K562 (cell line): ENCODE measurements around the gene LAMA1. TPM values are rescaled to one million over a fixed set of nuclear protein-coding genes. Genes with fewer than 3 reads are reported as not detected.

Experiments used
- ATAC-seq: fragments of 200-7000 bp; cut with Tn5 transposase; 3 replicates; pipeline ENCODE4 v1.9.1; 2020; ENCODE audit warnings: moderate library complexity
- BruUV-seq: library from RNA; stranded (reverse); fragments of 400-500 nt; replicated peaks from 2 replicates; lab custom pipeline; 2021; lab: Mats Ljungman, UMichigan
- CTCF ChIA-PET: fragments of 300-600 bp; formaldehyde crosslinking; extraction: SDS; loops from one replicate; lab custom pipeline; 2021; ENCODE audit warnings: low intra/inter-chr PET ratio; lab: Yijun Ruan, JAX
- POLR2A ChIA-PET: fragments of 300-600, 350-650 bp; sonication (Branson Sonifier 250); formaldehyde crosslinking; extraction: SDS; loops from one replicate; lab custom pipeline; 2021; ENCODE audit warnings: antibody characterized with exemption, inconsistent platforms; lab: Yijun Ruan, JAX
- DNase-seq, 4 experiments: peaks; one replicate each; pipeline versions ENCODE4 v3.0.0 to v3.0.0-alpha.2; 2011 to 2018; ENCODE audit warnings: low spot score in 3 of 4, mixed read lengths in 3 of 4; ENCODE audit errors: extremely low read depth in 1 of 4
- FAIRE-seq: peaks from 2 replicates; lab custom pipeline; 2011; peaks lifted over from hg19 to GRCh38; lab: Jason Lieb, UNC
- H2AFZ ChIP-seq: 2 replicates; pipeline ENCODE4 v1.6.0; 2011; ENCODE audit warnings: low read depth, low read length, control low read depth, inconsistent platforms
- H3K27ac ChIP-seq: fragments of 200-600 bp; 3 replicates; pipeline ENCODE4 v1.8.0; 2011; ENCODE audit warnings: low read depth, mild to moderate bottlenecking, control low read depth, inconsistent platforms, low read length, moderate library complexity, mixed read lengths; ENCODE audit errors: extremely low read depth
- H3K27me3 ChIP-seq, 2 experiments: fragments of 300-600 bp in 1 of 2; 2 replicates in 1 of 2; 3 replicates in 1 of 2; pipeline versions ENCODE4 v1.6.0 to v1.8.0; 2011; ENCODE audit warnings: inconsistent platforms in 2 of 2, low read length in 2 of 2, mild to moderate bottlenecking in 1 of 2, mixed read lengths in 1 of 2, moderate library complexity in 1 of 2; ENCODE audit not compliant: control insufficient read depth in 2 of 2, insufficient read depth in 2 of 2
- H3K36me3 ChIP-seq: fragments of 300-600 bp; 3 replicates; pipeline ENCODE4 v1.8.0; 2011; ENCODE audit warnings: mild to moderate bottlenecking, low read length, inconsistent platforms; ENCODE audit not compliant: control insufficient read depth, insufficient read depth
- H3K4me1 ChIP-seq, 2 experiments: fragments of 200-600 bp in 1 of 2; replicated peaks in 1 of 2; 2 replicates in 1 of 2; 3 replicates in 1 of 2; pipeline versions ENCODE4 v1.5.1 to v1.8.0; 2011; ENCODE audit warnings: inconsistent platforms in 2 of 2, low read length in 2 of 2, mild to moderate bottlenecking in 1 of 2, mixed read lengths in 1 of 2, moderate library complexity in 1 of 2; ENCODE audit not compliant: control insufficient read depth in 2 of 2, insufficient read depth in 2 of 2
- H3K4me2 ChIP-seq: 2 replicates; pipeline ENCODE4 v1.6.1; 2011; ENCODE audit warnings: low read length, control low read depth, inconsistent platforms, mixed read lengths; ENCODE audit not compliant: insufficient read depth
- H3K4me3 ChIP-seq: fragments of 200-600 bp; sonication (generic), shearing (Covaris generic); 2 replicates; pipeline ENCODE4 v1.5.1; 2016; ENCODE audit warnings: control low read depth, inconsistent platforms
- H3K79me2 ChIP-seq: fragments of 200-600 bp; 3 replicates; pipeline ENCODE4 v1.8.0; 2011; ENCODE audit warnings: low read length, inconsistent platforms; ENCODE audit not compliant: control insufficient read depth, insufficient read depth
- H3K9ac ChIP-seq, 2 experiments: 2 replicates each; pipeline versions ENCODE4 v1.6.0 to v1.6.1; 2011; ENCODE audit warnings: low read depth in 2 of 2, low read length in 2 of 2, control low read depth in 1 of 2, inconsistent platforms in 1 of 2, mild to moderate bottlenecking in 1 of 2, mixed read lengths in 1 of 2; ENCODE audit not compliant: insufficient read depth in 1 of 2
- H3K9me1 ChIP-seq: one replicate; pipeline ENCODE4 v1.6.0; 2011; ENCODE audit warnings: inconsistent platforms, mild to moderate bottlenecking, low read length, moderate library complexity; ENCODE audit not compliant: control insufficient read depth, insufficient read depth
- H3K9me3 ChIP-seq: replicated peaks from 2 replicates; pipeline ENCODE4 v1.5.1; 2011; ENCODE audit warnings: low read depth, low read length, inconsistent platforms; ENCODE audit not compliant: control insufficient read depth, insufficient read depth
- H4K20me1 ChIP-seq: replicated peaks from 2 replicates; pipeline ENCODE4 v1.6.1; 2011; ENCODE audit warnings: low read length, inconsistent platforms, mixed read lengths; ENCODE audit not compliant: control insufficient read depth, insufficient read depth
- CLOCK ChIP-seq: fragments of 250-450 bp; sonication (Bioruptor Pico); IDR thresholded peaks from 2 replicates; pipeline ENCODE4 v1.4.0; 2020; ENCODE audit warnings: mild to moderate bottlenecking, moderate library complexity, borderline replicate concordance
- FIP1L1 ChIP-seq: fragments of 200-400 bp; formaldehyde crosslinking; IDR thresholded peaks from 2 replicates; pipeline ENCODE4 v1.6.1; 2018; ENCODE audit warnings: mild to moderate bottlenecking, low read depth, low read length; ENCODE audit not compliant: poor library complexity, severe bottlenecking
- KLF1 ChIP-seq: fragments of 450-650 bp; IDR thresholded peaks from 2 replicates; pipeline ENCODE4 v1.6.1; 2016; ENCODE audit warnings: missing genetic modification characterization, missing compliant biosample characterization
- KLF10 ChIP-seq: fragments of 250-450 bp; sonication (Bioruptor Pico); IDR thresholded peaks from 2 replicates; pipeline ENCODE4 v1.6.1; 2021; ENCODE audit warnings: matching md5 sums
- NFIC ChIP-seq: fragments of 450-650 bp; IDR thresholded peaks from 2 replicates; pipeline ENCODE4 v1.6.1; 2017; ENCODE audit warnings: mild to moderate bottlenecking, inconsistent platforms
- PCBP2 ChIP-seq: fragments of 200-400 bp; formaldehyde crosslinking; IDR thresholded peaks from 2 replicates; pipeline ENCODE4 v1.6.1; 2018; ENCODE audit warnings: low read length, low read depth, mild to moderate bottlenecking, moderate library complexity; ENCODE audit not compliant: poor library complexity, severe bottlenecking
- PHF20 ChIP-seq: fragments of 450-650 bp; IDR thresholded peaks from 2 replicates; pipeline ENCODE4 v1.6.1; 2018; ENCODE audit not compliant: partially characterized antibody
- SAP30 ChIP-seq: fragments of 200-600 bp; sonication (generic); IDR thresholded peaks from 2 replicates; pipeline ENCODE4 v1.6.1; 2012; ENCODE audit warnings: borderline replicate concordance, low read depth, mild to moderate bottlenecking, moderate library complexity, low read length, control low read depth, inconsistent platforms; ENCODE audit not compliant: insufficient read depth, poor library complexity, severe bottlenecking
- SFPQ ChIP-seq: fragments of 200-400 bp; formaldehyde crosslinking; IDR thresholded peaks from 2 replicates; pipeline ENCODE4 v1.6.1; 2017; ENCODE audit warnings: mild to moderate bottlenecking, low read depth, low read length, moderate library complexity
- TAF9B ChIP-seq: fragments of 450-650 bp; IDR thresholded peaks from 2 replicates; pipeline ENCODE4 v1.6.1; 2018; ENCODE audit warnings: mild to moderate bottlenecking; ENCODE audit not compliant: partially characterized antibody
- ZBTB49 ChIP-seq: sonication (generic); formaldehyde crosslinking; IDR thresholded peaks from 2 replicates; pipeline ENCODE4 v1.8.0; 2022; ENCODE audit warnings: missing genetic modification reagents, mild to moderate bottlenecking, borderline replicate concordance
- ZNF324 ChIP-seq: fragments of 250-450 bp; sonication (Bioruptor Pico); IDR thresholded peaks from 2 replicates; pipeline ENCODE4 v1.4.0; 2020; ENCODE audit warnings: mild to moderate bottlenecking
- ZNF764 ChIP-seq: fragments of 250-450 bp; sonication (Bioruptor Pico); IDR thresholded peaks from 2 replicates; pipeline ENCODE4 v1.4.0; 2020; ENCODE audit warnings: low read depth, mild to moderate bottlenecking, moderate library complexity
- whole genome bisulfite sequencing: fragments of 100-300 bp; shearing (Covaris generic); methylation state at CpG from one replicate; pipeline ENCODE4 v1.1.6; 2016; ENCODE audit warnings: low coverage, mixed read lengths; ENCODE audit not compliant: insufficient coverage; ENCODE audit errors: missing lambda C conversion rate; 5-methylcytosine and 5-hydroxymethylcytosine counted together
- in situ Hi-C: fragments of 300-500 bp; cut with MboI; formaldehyde crosslinking; loops from 4 replicates; pipeline ENCODE4 v1.15.0; 2018; ENCODE audit warnings: inconsistent platforms, mixed read lengths
- intact Hi-C: fragments of 100-400 bp; cut with micrococcal nuclease; formaldehyde crosslinking; loops from 2 replicates; pipeline ENCODE4 v1.14.2; 2022
- polyA plus RNA-seq, 8 experiments: library from polyadenylated mRNA; depleted of rRNA in 4 of 8; stranded (reverse) in 5 of 8; unstranded in 3 of 8; fragments of >200 nt; fragmentation: Nextera tagmentation in 2 of 8; fragmentation: Illumina TruSeq in 1 of 8; extraction: Ambion mirVana in 2 of 8; extraction: Trizol in 1 of 8; gene quantifications; 2 replicates each; pipeline versions ENCODE4 v1.2.1 to v1.2.3, GENCODE V29; 2011 to 2014; ENCODE audit warnings: inconsistent platforms in 1 of 8, missing spikeins in 1 of 8
- total RNA-seq, 7 experiments: library from RNA; depleted of rRNA in 6 of 7; stranded (reverse); fragments of >200 nt in 6 of 7; fragmentation: Illumina TruSeq in 2 of 7; extraction: Trizol in 2 of 7; gene quantifications; 2 replicates each; pipeline versions ENCODE4 v1.2.1 to v1.2.3, GENCODE V29; 2011 to 2021; ENCODE audit warnings: low replicate concordance in 1 of 7

The LAMA1 gene
- total and polyA plus RNA-seq, 9 of the 15 experiments (the other 6 are each of a cell fraction or from before 2014, with no cell fraction given), result 0.04 TPM; not detected in 8

GRCh38 chr18:7152440-7152839 lies 34.8 kb upstream of the LAMA1 start (continued):
- TF ChIP-seq KLF10 (no peak), CLOCK (CRISPR knock-in tag) (no peak)

- ATAC-seq (no peak), FAIRE-seq (no peak), DNase-seq (no peak)
- no peak overlapping the region for H3K4me3 ChIP-seq
- no peaks in the 10 kb centered on the region for H3K9me3 ChIP-seq
- no peaks in the 10 kb centered on the region for H3K4me1 ChIP-seq
- no TSS peak for BruUV-seq
- H3K36me3 ChIP-seq, result no peaks in the 10 kb centered on the region
- TF ChIP-seq KLF1 (tag) (no peak), SAP30 (no peak), PHF20 (no peak), SFPQ (no peak), TAF9B (no peak), FIP1L1 (no peak), ZBTB49 (CRISPR knock-in tag) (no peak), NFIC (no peak), ZNF764 (CRISPR knock-in tag) (no peak), ZNF324 (CRISPR knock-in tag) (no peak), PCBP2 (no peak)
- intact Hi-C loops (no loop called here), in situ Hi-C loops (no loop called here)
- H3K9ac ChIP-seq, result no peak overlapping the region
- no peak overlapping the region for H3K4me2 ChIP-seq
- H2AFZ ChIP-seq, result no peak overlapping the region
- ChIA-PET POLR2A (no interaction called here), CTCF (no interaction called here)
- H3K9me1 ChIP-seq, result no peaks in the 10 kb centered on the region
- 2% methylated on average over 7 of the region's 7 CpGs for WGBS
- no peak overlapping the region for H3K27ac ChIP-seq
- H3K27me3 ChIP-seq, result no peaks in the 10 kb centered on the region
- no peaks in the 10 kb centered on the region for H3K79me2 ChIP-seq
- H4K20me1 ChIP-seq, result no peaks in the 10 kb centered on the region
Measured at GRCh38 chr18:7147399-7147798, 29.8 kb upstream of the LAMA1 start.
